Loucy (cell line): ENCODE measurements around the gene PTCHD1.

Experiments
- H2AFZ ChIP-seq: fragments of 200-600 bp; sonication (generic); 2 replicates; pipeline ENCODE4 v1.6.0; 2016; ENCODE audit warnings: antibody characterized with exemption, mild to moderate bottlenecking, low read length, moderate library complexity
- H3F3A ChIP-seq: fragments of 200-600 bp; 2 replicates; pipeline ENCODE4 v1.6.0; 2016; ENCODE audit warnings: antibody characterized with exemption, low read depth, mild to moderate bottlenecking
- H3K27me3 ChIP-seq: fragments of 200-600 bp; sonication (generic); 2 replicates; pipeline ENCODE4 v1.6.1; 2014; ENCODE audit warnings: low read length, mild to moderate bottlenecking; ENCODE audit not compliant: insufficient read depth, poor library complexity, severe bottlenecking
- H3K36me3 ChIP-seq: fragments of 200-600 bp; sonication (generic); 2 replicates; pipeline ENCODE4 v1.6.1; 2016; ENCODE audit warnings: low read length; ENCODE audit not compliant: insufficient read depth
- H3K4me1 ChIP-seq: fragments of 200-600 bp; sonication (generic); 2 replicates; pipeline ENCODE4 v1.5.1; 2014; ENCODE audit warnings: low read length, mild to moderate bottlenecking; ENCODE audit not compliant: insufficient read depth, poor library complexity, severe bottlenecking
- H3K4me2 ChIP-seq: fragments of 200-600 bp; sonication (generic); 2 replicates; pipeline ENCODE4 v1.6.0; 2014; ENCODE audit warnings: antibody characterized with exemption, low read length, low read depth, mild to moderate bottlenecking; ENCODE audit not compliant: poor library complexity, severe bottlenecking
- H3K4me3 ChIP-seq: fragments of 200-600 bp; sonication (generic); 2 replicates; pipeline ENCODE4 v1.5.1; 2014; ENCODE audit warnings: low read length, mild to moderate bottlenecking, mixed read lengths; ENCODE audit not compliant: poor library complexity, severe bottlenecking
- H3K79me2 ChIP-seq: fragments of 200-600 bp; sonication (generic); 2 replicates; pipeline ENCODE4 v1.6.1; 2014; ENCODE audit warnings: low read length; ENCODE audit not compliant: insufficient read depth
- H3K9ac ChIP-seq: fragments of 200-600 bp; sonication (generic); 2 replicates; pipeline ENCODE4 v1.6.0; 2014; ENCODE audit warnings: mild to moderate bottlenecking, low read depth, low read length, moderate library complexity; ENCODE audit not compliant: poor library complexity, severe bottlenecking
- H3K9me2 ChIP-seq: fragments of 200-600 bp; sonication (generic); replicated peaks from 2 replicates; pipeline ENCODE4 v1.6.1; 2016; ENCODE audit warnings: low read depth, low read length, mixed read lengths
- H3K9me3 ChIP-seq: fragments of 200-600 bp; sonication (generic); 2 replicates; pipeline ENCODE4 v1.6.1; 2014; ENCODE audit warnings: mild to moderate bottlenecking, antibody characterized with exemption, low read length, low read depth; ENCODE audit not compliant: insufficient read depth
- H4K20me1 ChIP-seq: fragments of 200-600 bp; sonication (generic); 2 replicates; pipeline ENCODE4 v1.6.0; 2014; ENCODE audit warnings: antibody characterized with exemption, low read length, mild to moderate bottlenecking; ENCODE audit not compliant: insufficient read depth, poor library complexity, severe bottlenecking
- EZH2phosphoT487 ChIP-seq: fragments of 200-600 bp; IDR thresholded peaks from 2 replicates; pipeline ENCODE4 v1.6.1; 2018; ENCODE audit warnings: antibody characterized with exemption, mild to moderate bottlenecking, moderate library complexity, borderline replicate concordance
- TF ChIP-seq, protein P1 (sequence below): fragments of 200-600 bp; sonication (generic); conservative IDR thresholded peaks from 2 replicates; pipeline ENCODE4 v1.5.1; 2014; ENCODE audit warnings: mild to moderate bottlenecking, antibody characterized with exemption, low read length

Gene PTCHD1

GRCh38 chrX:23311731-23312130, 22.9 kb upstream of the PTCHD1 start:
- Histone ChIP-seq H3F3A (no peaks in the 10 kb centered on the region), H3K4me1 (no peaks in the 10 kb centered on the region), H3K36me3 (no peaks in the 10 kb centered on the region), H4K20me1 (no peaks in the 10 kb centered on the region), H3K27me3 (no peaks in the 10 kb centered on the region), H3K9me2 (no peaks in the 10 kb centered on the region), H2AFZ (no peak overlapping the region), H3K79me2 (no peaks in the 10 kb centered on the region), H3K4me3 (no peak overlapping the region), H3K9me3 (no peaks in the 10 kb centered on the region), H3K4me2 (no peak overlapping the region), H3K9ac (no peak overlapping the region)
- TF ChIP-seq, protein P1, sequence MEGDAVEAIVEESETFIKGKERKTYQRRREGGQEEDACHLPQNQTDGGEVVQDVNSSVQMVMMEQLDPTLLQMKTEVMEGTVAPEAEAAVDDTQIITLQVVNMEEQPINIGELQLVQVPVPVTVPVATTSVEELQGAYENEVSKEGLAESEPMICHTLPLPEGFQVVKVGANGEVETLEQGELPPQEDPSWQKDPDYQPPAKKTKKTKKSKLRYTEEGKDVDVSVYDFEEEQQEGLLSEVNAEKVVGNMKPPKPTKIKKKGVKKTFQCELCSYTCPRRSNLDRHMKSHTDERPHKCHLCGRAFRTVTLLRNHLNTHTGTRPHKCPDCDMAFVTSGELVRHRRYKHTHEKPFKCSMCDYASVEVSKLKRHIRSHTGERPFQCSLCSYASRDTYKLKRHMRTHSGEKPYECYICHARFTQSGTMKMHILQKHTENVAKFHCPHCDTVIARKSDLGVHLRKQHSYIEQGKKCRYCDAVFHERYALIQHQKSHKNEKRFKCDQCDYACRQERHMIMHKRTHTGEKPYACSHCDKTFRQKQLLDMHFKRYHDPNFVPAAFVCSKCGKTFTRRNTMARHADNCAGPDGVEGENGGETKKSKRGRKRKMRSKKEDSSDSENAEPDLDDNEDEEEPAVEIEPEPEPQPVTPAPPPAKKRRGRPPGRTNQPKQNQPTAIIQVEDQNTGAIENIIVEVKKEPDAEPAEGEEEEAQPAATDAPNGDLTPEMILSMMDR = no peak
- TF ChIP-seq EZH2phosphoT487 = no peak

DNA sequence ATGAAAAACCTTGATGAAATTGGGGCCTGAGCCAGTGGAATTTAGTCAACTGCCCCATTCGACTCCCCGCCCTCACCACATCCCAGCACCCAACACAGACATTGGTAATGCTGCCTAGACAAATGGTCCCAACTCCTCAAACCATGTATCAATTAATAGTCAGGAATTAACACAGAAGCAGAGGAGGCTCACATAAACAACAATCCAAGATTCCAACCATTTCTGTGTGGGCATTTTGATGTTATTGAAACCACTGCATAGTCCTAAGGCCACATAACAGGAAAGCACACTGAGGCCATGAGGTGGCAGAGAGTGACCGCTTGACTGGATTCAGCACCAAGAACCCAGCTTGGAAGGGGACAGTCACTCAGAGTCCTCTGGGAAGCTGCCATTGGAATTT, 22.5 kb upstream of the PTCHD1 start:
- no peaks in the 10 kb centered on the region for H3K4me1 ChIP-seq
- no peaks in the 10 kb centered on the region for H4K20me1 ChIP-seq
- no peaks in the 10 kb centered on the region for H3K27me3 ChIP-seq
- H3K9ac ChIP-seq = no peak overlapping the region
- TF ChIP-seq, protein P1 = no peak
- no peak for TF ChIP-seq EZH2phosphoT487
- H3F3A ChIP-seq = no peaks in the 10 kb centered on the region
- no peak overlapping the region for H3K4me3 ChIP-seq
- H3K36me3 ChIP-seq = no peaks in the 10 kb centered on the region
- H3K79me2 ChIP-seq = no peaks in the 10 kb centered on the region
- no peak overlapping the region for H3K4me2 ChIP-seq
- no peak overlapping the region for H2AFZ ChIP-seq
- no peaks in the 10 kb centered on the region for H3K9me3 ChIP-seq
- H3K9me2 ChIP-seq = no peaks in the 10 kb centered on the region

GRCh38 chrX:23317799-23318724, 16.6 kb upstream of the PTCHD1 start:
- no peak overlapping the region for H3K9ac ChIP-seq
- H3K4me3 ChIP-seq = no peak overlapping the region
- 0 out of 2 replicates have a peak overlapping the region, but pooled peaks have one; percentile 6 for H2AFZ ChIP-seq
- H3K9me3 ChIP-seq = no peaks in the 10 kb centered on the region
- H3K4me2 ChIP-seq = no peak overlapping the region
- no peaks in the 10 kb centered on the region for H3F3A ChIP-seq
- TF ChIP-seq, protein P1 = peak; percentile 74
- TF ChIP-seq EZH2phosphoT487 = no peak
- no peaks in the 10 kb centered on the region for H3K27me3 ChIP-seq
- H3K4me1 ChIP-seq = no peaks in the 10 kb centered on the region
- no peaks in the 10 kb centered on the region for H3K36me3 ChIP-seq
- no peaks in the 10 kb centered on the region for H4K20me1 ChIP-seq
- no peaks in the 10 kb centered on the region for H3K79me2 ChIP-seq
- H3K9me2 ChIP-seq = no peaks in the 10 kb centered on the region
